Kidney (tissue), 14 donors: ENCODE measurements around the gene SH3PXD2A. TPM values are rescaled to one million over a fixed set of nuclear protein-coding genes. Genes with fewer than 3 reads are reported as not detected.

Experiments
- DNase-seq, 5 donors: peaks; one replicate each; pipeline ENCODE4 v3.0.0-alpha.2; 2013 to 2020
- FAIRE-seq: peaks from 2 replicates; lab custom pipeline; 2012; peaks lifted over from hg19 to GRCh38; lab: Jason Lieb, UNC
- H3K27ac ChIP-seq, 2 donors: one replicate each; pipeline ENCODE4 v1.7.0; 2013; ENCODE audit warnings: low read depth in 2 of 2, low read length in 2 of 2, inconsistent platforms in 1 of 2
- H3K27me3 ChIP-seq: one replicate; pipeline ENCODE4 v1.7.1; 2013; ENCODE audit warnings: low read length, inconsistent platforms; ENCODE audit not compliant: control insufficient read depth, insufficient read depth
- H3K36me3 ChIP-seq, 3 donors: one replicate each; pipeline versions ENCODE4 v1.7.0 to v1.7.1; 2013; ENCODE audit warnings: low read length in 3 of 3, control low read depth in 1 of 3, inconsistent platforms in 1 of 3; ENCODE audit not compliant: insufficient read depth in 3 of 3, control insufficient read depth in 2 of 3
- H3K4me1 ChIP-seq, 3 donors: one replicate each; pipeline versions ENCODE4 v1.7.0 to v1.7.1; 2013; ENCODE audit warnings: low read length in 3 of 3, inconsistent platforms in 1 of 3, low read depth in 1 of 3; ENCODE audit not compliant: control insufficient read depth in 2 of 3, insufficient read depth in 2 of 3
- H3K4me3 ChIP-seq, 3 donors: one replicate each; pipeline versions ENCODE4 v1.7.0 to v1.8.1; 2013; ENCODE audit warnings: low read length in 3 of 3, control low read depth in 1 of 3, inconsistent platforms in 1 of 3
- H3K9ac ChIP-seq, 3 donors: one replicate each; pipeline versions ENCODE4 v1.7.0 to v1.7.1; 2013; ENCODE audit warnings: low read length in 3 of 3, control low read depth in 1 of 3, inconsistent platforms in 1 of 3
- H3K9me3 ChIP-seq, 3 donors: one replicate each; pipeline versions ENCODE4 v1.7.0 to v1.7.1; 2013; ENCODE audit warnings: low read length in 3 of 3, control low read depth in 1 of 3, inconsistent platforms in 1 of 3; ENCODE audit not compliant: control insufficient read depth in 2 of 3, insufficient read depth in 1 of 3
- CTCF ChIP-seq: IDR thresholded peaks from 3 replicates; pipeline ENCODE4 v1.5.1; 2012; ENCODE audit warnings: mild to moderate bottlenecking, moderate library complexity, borderline replicate concordance; ENCODE audit not compliant: insufficient read depth; ENCODE audit errors: extremely low read depth
- intact Hi-C: fragments of 100-400 bp; cut with DNase I; formaldehyde crosslinking; loops from one replicate; pipeline ENCODE4 v1.11.1; 2022
- polyA plus RNA-seq: library from polyadenylated mRNA; stranded (reverse); fragments of 350-450 nt; fragmentation: Illumina TruSeq; extraction: RNeasy Lipid Tissue Mini Kit (QIAGEN cat#74804); gene quantifications from one replicate; pipeline ENCODE4 v1.2.3, GENCODE V29; 2014; ENCODE audit warnings: low read depth, low replicate concordance; ENCODE audit not compliant: insufficient read depth
- total RNA-seq: library from RNA; stranded (reverse); fragmentation: NEBNext Ultra II Directional; extraction: Animal tissue kit (Norgen Biotek cat#: 25700); gene quantifications from one replicate; pipeline ENCODE4 v1.2.1, GENCODE V29; 2021
- donor health status: control.
- donor health status: control.
- donor health status: control.
- donor health status: control.
- donor health status: control.
- donor health status: DM: yes; HTN: yes; CAD: no.
- donor health status: Normal renal cell carcinoma (clear cell type).

SH3PXD2A gene
- total and polyA plus RNA-seq, 2 donors from 2014 or later = 2.4 to 20.1 TPM

GRCh38 chr10:103681617-103682399 is 173.6 kb downstream of the SH3PXD2A start:
- H3K4me1 ChIP-seq = peaks cover 0 to 7% (median 0%) of the 10 kb centered on the region in 3 donors
- H3K4me3 ChIP-seq = no peak overlapping the region
- no peak for FAIRE-seq
- DNase-seq = no peak
- TF ChIP-seq CTCF = no peak
- no peaks in the 10 kb centered on the region for H3K9me3 ChIP-seq
- H3K27ac ChIP-seq = no peak overlapping the region
- no peak overlapping the region for H3K9ac ChIP-seq
- no peaks in the 10 kb centered on the region for H3K36me3 ChIP-seq
- intact Hi-C loops = no loop called here
- no peaks in the 10 kb centered on the region for H3K27me3 ChIP-seq

- Histone ChIP-seq H3K27ac (no peak overlapping the region), H3K4me1 (peaks cover 0 to 9% (median 0%) of the 10 kb centered on the region in 3 donors), H3K36me3 (no peaks in the 10 kb centered on the region), H3K4me3 (no peak overlapping the region), H3K9ac (no peak overlapping the region), H3K27me3 (no peaks in the 10 kb centered on the region), H3K9me3 (no peaks in the 10 kb centered on the region)
- no peak for TF ChIP-seq CTCF
- FAIRE-seq (no peak), DNase-seq (no peak)
- intact Hi-C loops = no loop called here
Observed at GRCh38 chr10:103680869-103681236, 174.5 kb downstream of the SH3PXD2A start.

- no peaks in the 10 kb centered on the region for H3K36me3 ChIP-seq
- H3K9ac ChIP-seq = no peak overlapping the region
- intact Hi-C loops = no loop called here
- no peak overlapping the region for H3K4me3 ChIP-seq
- DNase-seq = peak in 1 of 5 donors; percentile 35
- peaks cover 0 to 9% (median 0%) of the 10 kb centered on the region in 3 donors for H3K4me1 ChIP-seq
- TF ChIP-seq CTCF = no peak
- no peak overlapping the region for H3K27ac ChIP-seq
- H3K27me3 ChIP-seq = no peaks in the 10 kb centered on the region
- no peaks in the 10 kb centered on the region for H3K9me3 ChIP-seq
- no peak for FAIRE-seq
Observed at GRCh38 chr10:103679096-103679790, 176.1 kb downstream of the SH3PXD2A start.
